HCT116 (cell line): ENCODE results near the gene ELP5. TPM values are rescaled to one million over a fixed set of nuclear protein-coding genes. Genes with fewer than 3 reads are reported as not detected.

Experiments
- ATAC-seq: fragments of 200-7000 bp; cut with Tn5 transposase; 2 replicates; pipeline ENCODE4 v1.9.1; 2020; ENCODE audit warnings: mild to moderate bottlenecking, moderate library complexity
- BruUV-seq: library from RNA; stranded (reverse); fragments of 400-500 nt; replicated peaks from 2 replicates; lab custom pipeline; 2021; lab: Mats Ljungman, UMichigan
- CTCF ChIA-PET: fragments of 300-600 bp; sonication (Branson Sonifier 250); formaldehyde crosslinking; loops from one replicate; lab custom pipeline; 2021; ENCODE audit warnings: antibody characterized with exemption; lab: Charles Lee
- POLR2A ChIA-PET: fragments of 300-600, 350-600 bp; sonication (Branson Sonifier 250); formaldehyde crosslinking; loops from one replicate; lab custom pipeline; 2021; ENCODE audit warnings: antibody characterized with exemption; lab: Charles Lee
- RAD21 ChIA-PET, 2 experiments: fragments of 300-600 bp; sonication (Branson Sonifier 250); formaldehyde crosslinking; loops; one replicate each; lab custom pipeline; 2023; ENCODE audit warnings: low total read pairs in 2 of 2; ENCODE audit not compliant: uncharacterized antibody in 2 of 2, unreplicated experiment in 2 of 2, low non-redundant PET in 1 of 2; lab: Charles Lee
- DNase-seq: peaks from one replicate; pipeline ENCODE4 v3.0.0-alpha.2; 2010; ENCODE audit warnings: low read depth, low spot score
- H2AFZ ChIP-seq: fragments of 200-600 bp; shearing (Covaris generic), sonication (generic); 2 replicates; pipeline ENCODE4 v1.6.1; 2017; ENCODE audit warnings: low read depth, mixed run types, mixed read lengths, antibody characterized with exemption, low read length; ENCODE audit not compliant: poor library complexity, severe bottlenecking
- H3K27ac ChIP-seq: 2 replicates; pipeline ENCODE4 v1.5.1; 2012; ENCODE audit warnings: low read depth, low read length
- H3K27me3 ChIP-seq: fragments of 200-600 bp; sonication (generic); 2 replicates; pipeline ENCODE4 v1.6.1; 2016; ENCODE audit warnings: mixed run types, low read length, mixed read lengths; ENCODE audit not compliant: insufficient read depth
- H3K36me3 ChIP-seq, 2 experiments: fragments of 200-500 bp in 1 of 2; fragments of 200-600 bp in 1 of 2; sonication (Bioruptor generic) in 1 of 2; sonication (generic) in 1 of 2; 2 replicates each; pipeline versions ENCODE4 v1.5.1 to v1.6.1; 2014 to 2016; ENCODE audit warnings: low read length in 2 of 2, inconsistent platforms in 1 of 2, mixed read lengths in 1 of 2, mixed run types in 1 of 2; ENCODE audit not compliant: insufficient read depth in 2 of 2, control insufficient read depth in 1 of 2
- H3K4me1 ChIP-seq, 2 experiments: fragments of 200-600 bp in 1 of 2; sonication (generic) in 1 of 2; 2 replicates each; pipeline versions ENCODE4 v1.5.1 to v1.6.1; 2012 to 2017; ENCODE audit warnings: low read length in 2 of 2, inconsistent platforms in 1 of 2, mild to moderate bottlenecking in 1 of 2, mixed read lengths in 1 of 2, mixed run types in 1 of 2, moderate library complexity in 1 of 2; ENCODE audit not compliant: insufficient read depth in 2 of 2, control insufficient read depth in 1 of 2
- H3K4me2 ChIP-seq: fragments of 200-600 bp; sonication (generic); 2 replicates; pipeline ENCODE4 v1.6.1; 2017; ENCODE audit warnings: mixed run types, low read length, mixed read lengths
- H3K4me3 ChIP-seq, 2 experiments: fragments of 200-600 bp in 1 of 2; sonication (generic) in 1 of 2; replicated peaks in 1 of 2; 2 replicates each; pipeline ENCODE4 v1.5.1; 2011 to 2016; ENCODE audit warnings: low read length in 2 of 2, control low read depth in 1 of 2, low read depth in 1 of 2, mild to moderate bottlenecking in 1 of 2, mixed read lengths in 1 of 2, mixed run types in 1 of 2
- H3K79me2 ChIP-seq: fragments of 200-600 bp; sonication (generic); 2 replicates; pipeline ENCODE4 v1.6.1; 2017; ENCODE audit warnings: mild to moderate bottlenecking, mixed run types, low read length, moderate library complexity, mixed read lengths; ENCODE audit not compliant: insufficient read depth
- H3K9ac ChIP-seq: fragments of 200-600 bp; sonication (generic); 2 replicates; pipeline ENCODE4 v1.6.1; 2016; ENCODE audit warnings: low read length, mixed read lengths
- H3K9me2 ChIP-seq: fragments of 200-600 bp; sonication (generic), shearing (Covaris generic); 2 replicates; pipeline ENCODE4 v1.6.1; 2017; ENCODE audit warnings: mixed run types, mild to moderate bottlenecking, moderate library complexity; ENCODE audit not compliant: insufficient read depth
- H3K9me3 ChIP-seq, 2 experiments: fragments of 200-500 bp in 1 of 2; fragments of 200-600 bp in 1 of 2; sonication (Bioruptor generic) in 1 of 2; sonication (generic) in 1 of 2; 2 replicates each; pipeline ENCODE4 v1.6.1; 2014 to 2017; ENCODE audit warnings: low read length in 2 of 2, mixed read lengths in 2 of 2, inconsistent platforms in 1 of 2, low read depth in 1 of 2, mild to moderate bottlenecking in 1 of 2, mixed run types in 1 of 2, moderate library complexity in 1 of 2; ENCODE audit not compliant: control insufficient read depth in 1 of 2, insufficient read depth in 1 of 2
- H4K20me1 ChIP-seq: fragments of 200-600 bp; sonication (generic), shearing (Covaris generic); 2 replicates; pipeline ENCODE4 v1.6.1; 2017; ENCODE audit warnings: mixed run types, mild to moderate bottlenecking, moderate library complexity; ENCODE audit not compliant: insufficient read depth
- EZH2phosphoT487 ChIP-seq: fragments of 200-600 bp; IDR thresholded peaks from 2 replicates; pipeline ENCODE4 v1.6.1; 2018; ENCODE audit warnings: antibody characterized with exemption, borderline replicate concordance
- POLR2AphosphoS5 ChIP-seq: IDR thresholded peaks from 2 replicates; pipeline ENCODE4 v1.6.1; 2011; ENCODE audit warnings: mild to moderate bottlenecking, low read depth, low read length, moderate library complexity
- SIN3A ChIP-seq: IDR thresholded peaks from 2 replicates; pipeline ENCODE4 v1.6.1; 2012; ENCODE audit warnings: low read depth
- SRF ChIP-seq: IDR thresholded peaks from 2 replicates; pipeline ENCODE4 v1.6.1; 2012; ENCODE audit warnings: low read depth
- YY1 ChIP-seq: IDR thresholded peaks from 2 replicates; pipeline ENCODE4 v1.6.1; 2011; ENCODE audit warnings: low read length, low read depth, moderate library complexity, mild to moderate bottlenecking; ENCODE audit not compliant: insufficient replicate concordance; ENCODE audit errors: extremely low read depth
- ZFX ChIP-seq: fragments of 450-650 bp; IDR thresholded peaks from 2 replicates; pipeline ENCODE4 v1.6.1; 2017
- intact Hi-C: fragments of 100-400 bp; cut with micrococcal nuclease; formaldehyde crosslinking; loops from 2 replicates; pipeline ENCODE4 v1.10.0; 2022
- total RNA-seq: library from RNA; stranded (reverse); gene quantifications from one replicate; pipeline ENCODE4 v1.2.1, GENCODE V29; 2021; ENCODE audit not compliant: unreplicated experiment
- TF ChIP-seq, protein P1 (sequence below): IDR thresholded peaks from 2 replicates; pipeline ENCODE4 v1.6.1; 2012
- TF ChIP-seq, protein P2 (sequence below): IDR thresholded peaks from 2 replicates; pipeline ENCODE4 v1.6.1; 2012; ENCODE audit warnings: low read depth

The ELP5 gene
- total RNA-seq, 1 experiment from 2014 or later = 81.7 TPM

- peaks cover 0 to 6% of the 10 kb centered on the region in 2 experiments; a peak in 3 of 4 replicates for H3K36me3 ChIP-seq
- TF ChIP-seq, protein P1, sequence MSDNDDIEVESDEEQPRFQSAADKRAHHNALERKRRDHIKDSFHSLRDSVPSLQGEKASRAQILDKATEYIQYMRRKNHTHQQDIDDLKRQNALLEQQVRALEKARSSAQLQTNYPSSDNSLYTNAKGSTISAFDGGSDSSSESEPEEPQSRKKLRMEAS = no peak
- TF ChIP-seq, protein P2, sequence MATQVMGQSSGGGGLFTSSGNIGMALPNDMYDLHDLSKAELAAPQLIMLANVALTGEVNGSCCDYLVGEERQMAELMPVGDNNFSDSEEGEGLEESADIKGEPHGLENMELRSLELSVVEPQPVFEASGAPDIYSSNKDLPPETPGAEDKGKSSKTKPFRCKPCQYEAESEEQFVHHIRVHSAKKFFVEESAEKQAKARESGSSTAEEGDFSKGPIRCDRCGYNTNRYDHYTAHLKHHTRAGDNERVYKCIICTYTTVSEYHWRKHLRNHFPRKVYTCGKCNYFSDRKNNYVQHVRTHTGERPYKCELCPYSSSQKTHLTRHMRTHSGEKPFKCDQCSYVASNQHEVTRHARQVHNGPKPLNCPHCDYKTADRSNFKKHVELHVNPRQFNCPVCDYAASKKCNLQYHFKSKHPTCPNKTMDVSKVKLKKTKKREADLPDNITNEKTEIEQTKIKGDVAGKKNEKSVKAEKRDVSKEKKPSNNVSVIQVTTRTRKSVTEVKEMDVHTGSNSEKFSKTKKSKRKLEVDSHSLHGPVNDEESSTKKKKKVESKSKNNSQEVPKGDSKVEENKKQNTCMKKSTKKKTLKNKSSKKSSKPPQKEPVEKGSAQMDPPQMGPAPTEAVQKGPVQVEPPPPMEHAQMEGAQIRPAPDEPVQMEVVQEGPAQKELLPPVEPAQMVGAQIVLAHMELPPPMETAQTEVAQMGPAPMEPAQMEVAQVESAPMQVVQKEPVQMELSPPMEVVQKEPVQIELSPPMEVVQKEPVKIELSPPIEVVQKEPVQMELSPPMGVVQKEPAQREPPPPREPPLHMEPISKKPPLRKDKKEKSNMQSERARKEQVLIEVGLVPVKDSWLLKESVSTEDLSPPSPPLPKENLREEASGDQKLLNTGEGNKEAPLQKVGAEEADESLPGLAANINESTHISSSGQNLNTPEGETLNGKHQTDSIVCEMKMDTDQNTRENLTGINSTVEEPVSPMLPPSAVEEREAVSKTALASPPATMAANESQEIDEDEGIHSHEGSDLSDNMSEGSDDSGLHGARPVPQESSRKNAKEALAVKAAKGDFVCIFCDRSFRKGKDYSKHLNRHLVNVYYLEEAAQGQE = no peak
- TF ChIP-seq SIN3A = no peak
- TF ChIP-seq EZH2phosphoT487 = no peak
- no peak for TF ChIP-seq SRF
- TF ChIP-seq ZFX = no peak
- TF ChIP-seq YY1 = no peak
- no peak for TF ChIP-seq POLR2AphosphoS5
- TF ChIP-seq, all 23 proteins: peak for 0
- CTCF ChIA-PET = no interaction called here
- no peak overlapping the region for H3K27ac ChIP-seq
- no peaks in the 10 kb centered on the region for H3K9me2 ChIP-seq
- H3K9ac ChIP-seq = no peak overlapping the region
- DNase-seq (no peak), ATAC-seq (no peak)
- no peak overlapping the region for H3K4me2 ChIP-seq
- H4K20me1 ChIP-seq = peaks cover 3% of the 10 kb centered on the region; the same call in 1 of the 2 replicates
- RAD21 ChIA-PET = interaction anchor here in 1 of 2 experiments (0.7 kb wide), 1 partner anchor 281 kb away, joined by 3 read pairs; the partner anchor contains the start of gene BCL6B
- intact Hi-C loops = no loop called here
- H3K4me3 ChIP-seq = no peak overlapping the region
- H3K9me3 ChIP-seq = no peaks in the 10 kb centered on the region
- H3K79me2 ChIP-seq = peaks cover 18% of the 10 kb centered on the region
- peaks cover 6 to 17% of the 10 kb centered on the region in 2 experiments for H3K4me1 ChIP-seq
- H3K27me3 ChIP-seq = no peaks in the 10 kb centered on the region
- POLR2A ChIA-PET = no interaction called here
- BruUV-seq = no TSS peak
- H2AFZ ChIP-seq = no peak overlapping the region
These were observed 52.2 kb downstream of the ELP5 start for GRCh38 chr17:7304179-7304578.
